K562 (cell line): ENCODE results near the gene FAM20B. TPM values are rescaled to one million over a fixed set of nuclear protein-coding genes. Genes with fewer than 3 reads are reported as not detected.
A peak's percentile ranks its signal among the peaks of the same experiment; 100 is the strongest.

Experiments
- CREB5 ChIP-seq: fragments of 250-450 bp; sonication (Bioruptor Pico); IDR thresholded peaks from 2 replicates; pipeline ENCODE4 v1.5.0; 2020; ENCODE audit warnings: mild to moderate bottlenecking
- EGR1 ChIP-seq: fragments of 450-650 bp; conservative IDR thresholded peaks from 2 replicates; pipeline ENCODE4 v1.6.1; 2017; ENCODE audit warnings: mild to moderate bottlenecking
- GATAD2B ChIP-seq: fragments of 450-650 bp; IDR thresholded peaks from 2 replicates; pipeline ENCODE4 v1.6.1; 2017; ENCODE audit warnings: mild to moderate bottlenecking, borderline replicate concordance
- HDAC2 ChIP-seq: fragments of 450-650 bp; IDR thresholded peaks from 2 replicates; pipeline ENCODE4 v1.6.1; 2016; ENCODE audit warnings: mild to moderate bottlenecking
- HEY1 ChIP-seq: fragments of 250-450 bp; sonication (Bioruptor Pico); IDR thresholded peaks from 2 replicates; pipeline ENCODE4 v1.5.0; 2020; ENCODE audit warnings: mild to moderate bottlenecking, moderate library complexity, borderline replicate concordance
- MBD2 ChIP-seq: sonication (generic); IDR thresholded peaks from 2 replicates; pipeline ENCODE4 v1.6.1; 2016; ENCODE audit warnings: low read depth, borderline replicate concordance
- MTA1 ChIP-seq: fragments of 450-650 bp; IDR thresholded peaks from 2 replicates; pipeline ENCODE4 v1.6.1; 2017; ENCODE audit warnings: borderline replicate concordance
- NCOR1 ChIP-seq: fragments of 450-650 bp; IDR thresholded peaks from 2 replicates; pipeline ENCODE4 v1.6.1; 2016; ENCODE audit warnings: mild to moderate bottlenecking, moderate library complexity
- NR2C1 ChIP-seq, 2 experiments: fragments of 450-650 bp; IDR thresholded peaks; 2 replicates each; pipeline ENCODE4 v1.6.1; 2017; ENCODE audit warnings: mild to moderate bottlenecking in 2 of 2, antibody characterized with exemption in 1 of 2, inconsistent platforms in 1 of 2, missing compliant biosample characterization in 1 of 2, missing genetic modification characterization in 1 of 2
- PRDM10 ChIP-seq: fragments of 450-650 bp; IDR thresholded peaks from 2 replicates; pipeline ENCODE4 v1.6.1; 2018; ENCODE audit not compliant: partially characterized antibody
- SOX6 ChIP-seq: fragments of 450-650 bp; IDR thresholded peaks from 2 replicates; pipeline ENCODE4 v1.6.1; 2014; ENCODE audit warnings: mild to moderate bottlenecking
- SP2 ChIP-seq: IDR thresholded peaks from 2 replicates; pipeline ENCODE4 v1.6.1; 2011; ENCODE audit warnings: mild to moderate bottlenecking, low read depth, low read length, moderate library complexity; ENCODE audit not compliant: poor library complexity, severe bottlenecking; ENCODE audit errors: extremely low read depth
- ZC3H8 ChIP-seq: fragments of 450-650 bp; IDR thresholded peaks from 2 replicates; pipeline ENCODE4 v1.6.1; 2017
- ZFPM2 ChIP-seq: fragments of 250-450 bp; sonication (Bioruptor Pico); IDR thresholded peaks from 2 replicates; pipeline ENCODE4 v1.5.1; 2022; ENCODE audit warnings: mild to moderate bottlenecking
- ZNF143 ChIP-seq: sonication (generic); formaldehyde crosslinking; IDR thresholded peaks from 2 replicates; pipeline ENCODE4 v1.9.0; 2022; ENCODE audit warnings: mild to moderate bottlenecking, missing genetic modification reagents
- ZNF354B ChIP-seq: fragments of 250-450 bp; sonication (Bioruptor Pico); IDR thresholded peaks from 2 replicates; pipeline ENCODE4 v1.4.0; 2020
- ZNF830 ChIP-seq: fragments of 250-450 bp; sonication (Bioruptor Pico); IDR thresholded peaks from 2 replicates; pipeline ENCODE4 v1.5.0; 2021; ENCODE audit warnings: mild to moderate bottlenecking
- polyA plus RNA-seq, 8 experiments: library from polyadenylated mRNA; depleted of rRNA in 4 of 8; stranded (reverse) in 5 of 8; unstranded in 3 of 8; fragments of >200 nt; fragmentation: Nextera tagmentation in 2 of 8; fragmentation: Illumina TruSeq in 1 of 8; extraction: Ambion mirVana in 2 of 8; extraction: Trizol in 1 of 8; gene quantifications; 2 replicates each; pipeline versions ENCODE4 v1.2.1 to v1.2.3, GENCODE V29; 2011 to 2014; ENCODE audit warnings: inconsistent platforms in 1 of 8, missing spikeins in 1 of 8
- total RNA-seq, 7 experiments: library from RNA; depleted of rRNA in 6 of 7; stranded (reverse); fragments of >200 nt in 6 of 7; fragmentation: Illumina TruSeq in 2 of 7; extraction: Trizol in 2 of 7; gene quantifications; 2 replicates each; pipeline versions ENCODE4 v1.2.1 to v1.2.3, GENCODE V29; 2011 to 2021; ENCODE audit warnings: low replicate concordance in 1 of 7
- TF ChIP-seq, protein P1 (sequence below): fragments of 250-450 bp; sonication (Bioruptor Pico); IDR thresholded peaks from 2 replicates; pipeline ENCODE4 v1.5.1; 2021; ENCODE audit warnings: mild to moderate bottlenecking
- TF ChIP-seq, protein P2 (sequence below), 2 experiments: fragments of 250-450 bp in 1 of 2; fragments of 450-650 bp in 1 of 2; sonication (Bioruptor Pico) in 1 of 2; IDR thresholded peaks; 2 replicates each; pipeline versions ENCODE4 v1.6.1 to v1.8.0; 2016 to 2021; ENCODE audit warnings: mild to moderate bottlenecking in 2 of 2, moderate library complexity in 2 of 2, missing compliant biosample characterization in 1 of 2, missing genetic modification characterization in 1 of 2
- TF ChIP-seq, protein P3 (sequence below), 2 experiments: fragments of 450-650 bp in 1 of 2; sonication (generic) in 1 of 2; formaldehyde crosslinking in 1 of 2; IDR thresholded peaks in 1 of 2; conservative IDR thresholded peaks in 1 of 2; 2 replicates each; pipeline versions ENCODE4 v1.6.1 to v1.8.1; 2016 to 2023; ENCODE audit warnings: mild to moderate bottlenecking in 2 of 2, moderate library complexity in 2 of 2, inconsistent platforms in 1 of 2, missing genetic modification reagents in 1 of 2

Gene FAM20B
- total and polyA plus RNA-seq, 9 of the 15 experiments (the other 6 are each of a cell fraction or from before 2014, with no cell fraction given) = 7.2 to 67.5 (median 42.9) TPM

DNA sequence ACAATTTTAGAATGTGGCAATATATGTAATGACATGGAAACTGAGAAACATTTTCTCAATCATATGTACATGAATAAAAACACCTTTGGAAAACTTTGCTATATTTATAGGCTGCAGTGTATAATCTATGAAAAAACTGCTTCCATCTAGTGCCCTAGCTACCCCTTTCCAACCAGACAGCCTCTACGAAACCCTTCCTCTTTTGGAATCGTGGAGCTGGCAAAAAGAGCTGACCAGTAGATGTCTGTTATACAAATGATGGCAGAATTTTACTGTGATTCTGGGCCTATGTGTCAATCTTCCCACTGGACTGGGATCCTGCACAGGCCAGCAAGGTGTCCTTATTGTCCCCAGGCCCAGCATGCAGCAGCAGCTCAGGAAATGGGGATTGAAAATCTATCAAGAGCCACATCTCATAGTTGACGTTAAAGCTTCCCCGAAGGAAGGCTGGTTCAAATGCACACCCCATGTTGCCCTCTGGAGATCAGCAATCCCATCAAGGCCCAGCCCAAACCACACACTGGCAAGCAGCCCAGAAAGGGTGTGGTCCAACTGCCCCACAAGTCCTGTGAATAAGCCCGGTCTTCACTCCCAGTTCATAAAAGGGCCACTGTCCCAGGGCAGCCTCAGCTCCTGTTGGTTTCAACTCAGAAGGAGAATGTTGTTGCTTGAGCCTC is 8.8 kb upstream of the FAM20B start (continued):
- TF ChIP-seq SP2 (no peak), MTA1 (no peak), ZFPM2 (CRISPR knock-in tag) (0 out of 2 replicates have a peak, but pooled peaks have one; percentile 17), EGR1 (no peak), MBD2 (0 out of 2 replicates have a peak, but pooled peaks have one; percentile 42), CREB5 (no peak), PRDM10 (peak; percentile 77), NCOR1 (peak; percentile 55; the same call in 1 of the 2 replicates), ZNF354B (CRISPR knock-in tag) (no peak), ZNF830 (CRISPR knock-in tag) (no peak), GATAD2B (0 out of 2 replicates have a peak, but pooled peaks have one; percentile 73), HDAC2 (peak; percentile 76), NR2C1 (IDR thresholded peaks at IDR 0.05) (no peak), NR2C1 (tag; IDR thresholded peaks at IDR 0.05) (0 out of 2 replicates have a peak, but pooled peaks have one; percentile 34), SOX6 (peak; percentile 78), HEY1 (CRISPR knock-in tag) (no peak), ZC3H8 (no peak), ZNF143 (CRISPR knock-in tag) (no peak)
- TF ChIP-seq, protein P1, sequence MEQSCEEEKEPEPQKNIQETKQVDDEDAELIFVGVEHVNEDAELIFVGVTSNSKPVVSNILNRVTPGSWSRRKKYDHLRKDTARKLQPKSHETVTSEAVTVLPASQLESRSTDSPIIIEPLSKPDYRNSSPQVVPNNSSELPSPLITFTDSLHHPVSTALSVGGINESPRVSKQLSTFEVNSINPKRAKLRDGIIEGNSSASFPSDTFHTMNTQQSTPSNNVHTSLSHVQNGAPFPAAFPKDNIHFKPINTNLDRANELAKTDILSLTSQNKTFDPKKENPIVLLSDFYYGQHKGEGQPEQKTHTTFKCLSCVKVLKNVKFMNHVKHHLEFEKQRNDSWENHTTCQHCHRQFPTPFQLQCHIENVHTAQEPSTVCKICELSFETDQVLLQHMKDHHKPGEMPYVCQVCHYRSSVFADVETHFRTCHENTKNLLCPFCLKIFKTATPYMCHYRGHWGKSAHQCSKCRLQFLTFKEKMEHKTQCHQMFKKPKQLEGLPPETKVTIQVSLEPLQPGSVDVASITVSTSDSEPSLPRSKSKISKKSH = no peak
- TF ChIP-seq, protein P2, sequence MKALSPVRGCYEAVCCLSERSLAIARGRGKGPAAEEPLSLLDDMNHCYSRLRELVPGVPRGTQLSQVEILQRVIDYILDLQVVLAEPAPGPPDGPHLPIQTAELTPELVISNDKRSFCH (CRISPR knock-in tag; IDR thresholded peaks at IDR 0.05) = no peak
- TF ChIP-seq, protein P2 (tag; IDR thresholded peaks at IDR 0.05) = no peak; the same call in 1 of the 2 replicates
- TF ChIP-seq, protein P3, sequence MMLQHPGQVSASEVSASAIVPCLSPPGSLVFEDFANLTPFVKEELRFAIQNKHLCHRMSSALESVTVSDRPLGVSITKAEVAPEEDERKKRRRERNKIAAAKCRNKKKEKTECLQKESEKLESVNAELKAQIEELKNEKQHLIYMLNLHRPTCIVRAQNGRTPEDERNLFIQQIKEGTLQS (IDR thresholded peaks at IDR 0.05) = peak; percentile 7; the same call in 1 of the 2 replicates
- TF ChIP-seq, protein P3 (CRISPR knock-in tag; conservative IDR thresholded peaks at IDR 0.05) = no peak
